AG04449 (cell line): ENCODE data around the gene B4GAT1.

Experiments
- CTCF ChIA-PET: fragments of 350-600 bp; formaldehyde crosslinking; extraction: SDS; loops from one replicate; lab custom pipeline; 2021; ENCODE audit warnings: antibody characterized with exemption; lab: Yijun Ruan, JAX
- POLR2A ChIA-PET: fragments of 400-600, 350-600 bp; formaldehyde crosslinking; extraction: SDS; loops from one replicate; lab custom pipeline; 2020; ENCODE audit warnings: antibody characterized with exemption, inconsistent platforms; lab: Yijun Ruan, JAX
- DNase-seq: peaks from one replicate; pipeline ENCODE4 v3.0.0-alpha.2; 2010; ENCODE audit warnings: low read depth, low spot score
- H3K4me3 ChIP-seq: 2 replicates; pipeline ENCODE4 v1.5.1; 2011; ENCODE audit warnings: low read depth, mild to moderate bottlenecking, control low read depth, low read length
- TF ChIP-seq, protein P1 (sequence below): IDR thresholded peaks from one replicate; pipeline ENCODE4 v1.5.1; 2011; ENCODE audit warnings: mild to moderate bottlenecking, moderate library complexity, low read length, control low read depth, inconsistent platforms; ENCODE audit not compliant: insufficient read depth; ENCODE audit errors: missing control alignments

The B4GAT1 gene

DNA sequence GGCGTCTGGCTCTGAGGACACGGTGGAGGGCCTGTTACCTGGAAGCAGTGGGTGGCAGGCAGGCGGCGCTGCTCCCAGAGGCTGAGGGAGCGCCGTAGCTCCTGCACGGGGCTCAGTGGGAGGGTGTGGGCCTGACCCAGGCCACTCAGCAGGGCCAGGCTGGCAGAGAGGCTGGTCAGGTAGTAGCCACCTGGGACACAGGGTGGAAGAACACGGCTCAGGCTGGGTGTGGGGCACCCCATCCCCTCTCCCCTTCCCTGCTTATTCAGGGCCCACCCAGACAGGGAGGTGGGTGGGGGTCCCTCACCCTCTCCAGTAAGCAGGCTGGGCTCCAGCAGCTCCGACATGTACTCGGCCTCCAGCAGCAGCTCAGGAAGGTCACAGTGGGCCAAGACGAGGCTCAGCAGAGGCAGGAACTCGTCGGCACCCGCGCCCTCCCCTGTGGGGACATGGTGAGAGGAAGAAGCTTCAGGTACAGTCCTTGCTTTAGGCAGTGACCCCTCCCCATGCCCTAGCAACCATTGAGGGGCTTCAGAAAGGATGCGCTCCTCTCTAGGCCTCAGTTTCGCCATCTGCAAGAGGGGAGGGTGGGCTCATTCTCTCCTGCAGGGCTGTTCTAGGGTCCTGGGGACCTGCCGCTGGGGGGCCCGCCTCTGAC is 14.1 kb downstream of the B4GAT1 start:
- CTCF ChIA-PET = interaction anchor here (0.7 to 8.8 kb wide), 6 partner anchors 16 to 112 kb away, joined by 3 to 231 read pairs (median 9); partner anchors contain the start of gene CD248

DNA sequence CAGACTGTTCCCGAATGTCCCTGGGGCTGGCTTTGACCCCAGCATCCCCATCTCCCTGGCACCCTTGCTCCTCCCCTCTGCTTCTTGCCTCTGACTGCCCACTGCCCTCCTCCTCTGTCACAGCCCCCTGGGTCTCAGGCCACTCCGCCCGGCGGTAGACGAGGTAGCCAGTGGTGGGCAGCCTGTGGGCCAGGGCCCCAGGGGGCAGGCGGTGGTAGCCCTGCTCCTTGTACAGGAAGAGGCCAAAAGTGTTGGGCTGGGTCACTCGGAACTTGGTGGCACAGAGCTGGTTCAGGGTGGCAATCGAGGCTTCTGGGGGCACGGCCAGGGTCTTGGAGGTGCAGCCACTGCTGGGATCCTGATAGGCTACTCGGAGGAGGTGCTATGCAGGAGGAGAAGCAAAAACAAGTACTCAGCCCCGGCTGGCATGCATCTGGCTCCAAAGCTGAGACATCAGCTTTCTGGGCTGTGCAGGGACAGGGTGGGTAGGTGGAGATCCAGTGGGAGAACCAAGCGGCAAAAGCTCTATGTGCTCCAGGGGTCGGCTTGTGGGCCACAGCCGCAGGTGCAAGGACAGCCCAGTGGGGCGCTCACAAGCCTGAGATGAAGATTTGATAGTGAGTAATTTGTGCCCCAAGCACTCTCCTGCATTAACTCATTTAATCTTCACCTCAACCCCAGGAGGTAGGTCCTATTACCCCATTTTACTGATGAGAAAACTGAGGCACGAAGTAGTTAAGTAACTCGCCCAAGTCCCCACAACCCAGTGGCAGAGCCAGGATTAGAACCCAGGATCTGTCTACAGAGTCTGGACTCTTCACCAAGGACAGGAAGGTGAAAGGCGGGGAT is 14.8 kb downstream of the B4GAT1 start:
- ChIA-PET POLR2A (interaction anchor here (1.4 kb wide), 1 partner anchor 20 kb away, joined by 5 read pairs; no protein-coding TSS in a partner anchor), CTCF (interaction anchor here (1.1 to 8.8 kb wide), 3 partner anchors 15 to 50 kb away, joined by 6 to 231 read pairs (median 12); partner anchors contain the start of gene CD248)
- DNase-seq = no peak
- TF ChIP-seq, protein P1, sequence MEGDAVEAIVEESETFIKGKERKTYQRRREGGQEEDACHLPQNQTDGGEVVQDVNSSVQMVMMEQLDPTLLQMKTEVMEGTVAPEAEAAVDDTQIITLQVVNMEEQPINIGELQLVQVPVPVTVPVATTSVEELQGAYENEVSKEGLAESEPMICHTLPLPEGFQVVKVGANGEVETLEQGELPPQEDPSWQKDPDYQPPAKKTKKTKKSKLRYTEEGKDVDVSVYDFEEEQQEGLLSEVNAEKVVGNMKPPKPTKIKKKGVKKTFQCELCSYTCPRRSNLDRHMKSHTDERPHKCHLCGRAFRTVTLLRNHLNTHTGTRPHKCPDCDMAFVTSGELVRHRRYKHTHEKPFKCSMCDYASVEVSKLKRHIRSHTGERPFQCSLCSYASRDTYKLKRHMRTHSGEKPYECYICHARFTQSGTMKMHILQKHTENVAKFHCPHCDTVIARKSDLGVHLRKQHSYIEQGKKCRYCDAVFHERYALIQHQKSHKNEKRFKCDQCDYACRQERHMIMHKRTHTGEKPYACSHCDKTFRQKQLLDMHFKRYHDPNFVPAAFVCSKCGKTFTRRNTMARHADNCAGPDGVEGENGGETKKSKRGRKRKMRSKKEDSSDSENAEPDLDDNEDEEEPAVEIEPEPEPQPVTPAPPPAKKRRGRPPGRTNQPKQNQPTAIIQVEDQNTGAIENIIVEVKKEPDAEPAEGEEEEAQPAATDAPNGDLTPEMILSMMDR = no peak
- H3K4me3 ChIP-seq = no peak overlapping the region

More for the DNA sequence above, 14.1 kb downstream of the B4GAT1 start:
- TF ChIP-seq, protein P1 = no peak
- POLR2A ChIA-PET = interaction anchor here (3.7 kb wide), 1 partner anchor 21 kb away, joined by 106 read pairs; no protein-coding TSS in a partner anchor
- no peak for DNase-seq
- no peak overlapping the region for H3K4me3 ChIP-seq

DNA sequence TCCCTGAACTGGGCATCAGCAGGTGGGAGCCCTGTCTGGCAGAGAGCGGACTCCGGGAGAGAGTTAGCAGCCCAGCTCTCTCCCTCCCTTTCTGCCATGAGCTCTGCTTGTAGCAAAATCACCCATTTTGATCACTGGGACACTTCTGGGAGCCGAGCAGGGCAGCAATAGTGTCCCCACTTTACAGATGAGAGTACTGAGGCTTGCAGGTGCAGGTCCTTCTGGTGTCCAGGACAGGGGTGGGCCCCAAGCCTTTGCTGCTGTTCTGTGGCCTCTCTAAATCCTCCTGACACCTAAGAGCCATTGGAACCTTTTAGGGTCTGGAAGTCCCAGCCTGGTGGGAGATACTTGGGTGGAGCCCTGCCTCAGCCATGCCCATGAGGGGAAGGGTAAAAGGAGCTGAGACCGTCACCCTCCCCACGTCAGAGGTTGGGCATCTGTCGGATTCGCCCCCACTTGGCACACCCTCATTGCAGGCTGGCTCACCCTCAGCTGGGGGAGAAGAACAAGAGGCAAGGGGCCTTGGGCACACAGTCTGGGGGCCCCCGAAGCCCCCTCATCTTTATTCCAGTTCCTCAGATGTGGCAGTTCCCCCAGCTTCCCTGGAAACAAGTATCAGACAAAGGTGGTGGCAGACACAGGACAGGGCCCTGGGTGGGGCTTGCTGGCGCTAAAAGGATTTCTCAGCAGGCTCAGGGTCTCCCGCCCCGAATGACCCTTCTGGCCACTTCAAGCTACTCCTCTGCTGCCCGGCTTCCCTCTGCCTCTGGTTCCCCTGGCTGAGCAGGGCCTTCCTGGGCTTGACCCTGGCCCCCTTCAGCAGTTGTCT is 15.7 kb downstream of the B4GAT1 start:
- ChIA-PET POLR2A (interaction anchor here (1.4 kb wide), 1 partner anchor 19 kb away, joined by 5 read pairs; no protein-coding TSS in a partner anchor), CTCF (interaction anchor here (1.1 to 8.8 kb wide), 3 partner anchors 14 to 49 kb away, joined by 6 to 231 read pairs (median 12); partner anchors contain the start of gene CD248)
- DNase-seq = no peak
- TF ChIP-seq, protein P1 = no peak
- no peak overlapping the region for H3K4me3 ChIP-seq

DNA sequence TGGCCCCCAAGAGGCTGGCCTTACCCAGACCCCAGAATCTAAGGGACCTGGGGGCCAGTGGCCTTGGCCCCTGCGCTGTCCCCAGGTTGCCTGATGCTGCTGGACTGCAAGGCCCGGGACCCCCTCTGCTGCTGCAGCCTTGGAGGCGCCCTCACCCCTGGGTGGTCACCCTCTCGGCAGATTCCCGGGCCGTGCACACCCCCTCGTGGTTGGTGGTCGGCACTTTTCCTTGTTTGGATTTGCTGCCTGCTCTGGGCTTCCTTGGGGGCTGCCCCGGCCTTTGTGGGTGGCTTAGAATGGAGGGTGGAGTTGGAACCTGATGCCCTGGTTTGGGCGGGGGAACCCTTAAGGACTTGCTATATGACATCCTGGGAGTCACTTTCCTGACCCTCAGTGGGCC is 16.5 kb downstream of the B4GAT1 start:
- ChIA-PET CTCF (interaction anchor here (2.7 to 8.8 kb wide), 2 partner anchors 13 to 19 kb away, joined by 12 to 231 read pairs; partner anchors contain the start of gene CD248), POLR2A (no interaction called here)
- DNase-seq = no peak
- no peak overlapping the region for H3K4me3 ChIP-seq
- TF ChIP-seq, protein P1 = no peak

DNA sequence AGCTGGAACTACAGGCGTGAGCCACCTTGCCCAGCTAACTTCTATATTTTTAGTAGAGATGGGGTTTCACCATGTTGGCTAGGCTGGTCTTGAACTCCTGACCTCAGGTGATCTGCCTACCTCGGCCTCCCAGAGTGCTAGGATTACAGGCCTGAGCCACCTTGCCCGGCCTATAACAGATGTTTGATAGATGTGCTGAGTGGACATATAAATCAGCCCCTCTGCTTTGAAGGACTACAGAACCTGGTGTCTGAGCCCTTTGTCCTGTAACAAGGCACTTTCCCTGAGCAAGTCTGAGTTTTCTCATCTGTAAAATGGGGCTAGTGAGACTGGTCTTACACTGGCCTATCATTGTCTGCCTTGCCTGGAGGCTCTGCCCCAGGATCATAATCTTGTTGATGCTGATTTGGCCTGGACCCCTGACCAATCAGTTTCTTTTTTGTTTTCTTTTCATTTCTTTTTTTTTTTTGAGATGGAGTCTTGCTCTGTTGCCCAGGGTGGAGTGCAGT is 18.2 kb downstream of the B4GAT1 start:
- no peak overlapping the region for H3K4me3 ChIP-seq
- CTCF ChIA-PET = interaction anchor here (0.9 to 8.8 kb wide), 7 partner anchors 12 to 44 kb away, joined by 3 to 231 read pairs (median 5); partner anchors contain the start of genes B4GAT1, CD248 and YIF1A
- no peak for DNase-seq
- TF ChIP-seq, protein P1 = no peak
- POLR2A ChIA-PET = interaction anchor here (0.8 to 1.6 kb wide), 3 partner anchors 12 to 18 kb away, joined by 3 to 8 read pairs (median 3); partner anchors contain the start of gene CD248
